A375 (cell line): ENCODE measurements around the gene SUPT20H. TPM values are rescaled to one million over a fixed set of nuclear protein-coding genes. Genes with fewer than 3 reads are reported as not detected.

Experiments used
- total RNA-seq: library from RNA; depleted of rRNA; stranded (reverse); fragments of >200 nt; shearing (Covaris generic); gene quantifications from 2 replicates; pipeline ENCODE4 v1.2.3, GENCODE V29; 2014; rRNA removed

Gene SUPT20H
- 30.1 and 42.4 TPM in 2 replicates for total RNA-seq

GRCh38 chr13:37058910-37059847 lies at the start of gene SUPT20H:
Gene SUPT20H (minus strand): TSS chr13:37059688. CDS start chr13:37051490, 8,198 bp downstream.

GRCh38 chr13:37105251-37105714 lies 45.8 kb upstream of the SUPT20H start, which contains the start of gene CSNK1A1L:
Gene CSNK1A1L (minus strand): TSS chr13:37105664. CDS start chr13:37105256, 408 bp downstream.

GRCh38 chr13:36999054-36999714 lies 60.3 kb downstream of the SUPT20H start, which contains the start of gene ALG5:
Gene ALG5 (minus strand): TSS chr13:36999340. CDS start chr13:36999300, 40 bp downstream.

Other genes with a start within 250 kb of the SUPT20H start
- gene RFXAP, start 240.5 kb downstream of the SUPT20H start, total RNA-seq: 2.3 and 3.0 TPM in 2 replicates
- gene SMAD9, start 139.4 kb downstream of the SUPT20H start, total RNA-seq: 0.49 and 0.88 TPM in 2 replicates
- 34.1 and 39.1 TPM in 2 replicates for gene ALG5, start 60.3 kb downstream of the SUPT20H start, total RNA-seq
- gene EXOSC8, start 58.9 kb downstream of the SUPT20H start, total RNA-seq: 73.8 and 83.1 TPM in 2 replicates
- not detected in 2 replicates for gene CSNK1A1L, start 46.0 kb upstream of the SUPT20H start, total RNA-seq